H9 (cell line): ENCODE data around the gene NPDC1. TPM values are rescaled to one million over a fixed set of nuclear protein-coding genes. Genes with fewer than 3 reads are reported as not detected.
A peak's percentile ranks its signal among the peaks of the same experiment; 100 is the strongest.

Experiments
- DNase-seq: peaks from one replicate; pipeline ENCODE4 v3.0.0-alpha.2; 2017
- H2AFZ ChIP-seq: one replicate; pipeline ENCODE4 v1.6.1; 2013; ENCODE audit warnings: mild to moderate bottlenecking, low read length, control low read depth, moderate library complexity
- H2AK5ac ChIP-seq: 2 replicates; pipeline ENCODE4 v1.6.1; 2013; ENCODE audit warnings: low read length, control low read depth, mixed read lengths; ENCODE audit not compliant: insufficient read length
- H2BK120ac ChIP-seq: one replicate; pipeline ENCODE4 v1.6.1; 2013; ENCODE audit warnings: low read depth, mild to moderate bottlenecking, low read length, control low read depth, inconsistent platforms; ENCODE audit not compliant: poor library complexity, severe bottlenecking
- H2BK12ac ChIP-seq: 2 replicates; pipeline ENCODE4 v1.6.1; 2013; ENCODE audit warnings: low read length, control low read depth, mixed read lengths, low read depth; ENCODE audit not compliant: insufficient read length
- H2BK15ac ChIP-seq: 2 replicates; pipeline ENCODE4 v1.6.1; 2013; ENCODE audit warnings: low read depth, low read length, control low read depth
- H2BK20ac ChIP-seq: one replicate; pipeline ENCODE4 v1.6.1; 2013; ENCODE audit warnings: low read depth, mild to moderate bottlenecking, low read length, control low read depth, inconsistent platforms; ENCODE audit not compliant: poor library complexity, severe bottlenecking
- H2BK5ac ChIP-seq: 2 replicates; pipeline ENCODE4 v1.6.1; 2013; ENCODE audit warnings: low read length, control low read depth, mixed read lengths; ENCODE audit not compliant: insufficient read length
- H3K14ac ChIP-seq: 2 replicates; pipeline ENCODE4 v1.6.1; 2013; ENCODE audit warnings: low read length, control low read depth; ENCODE audit not compliant: insufficient read depth
- H3K18ac ChIP-seq: 2 replicates; pipeline ENCODE4 v1.6.1; 2013; ENCODE audit warnings: low read depth, mild to moderate bottlenecking, mixed read lengths, low read length, control low read depth; ENCODE audit not compliant: insufficient read length
- H3K23ac ChIP-seq: 2 replicates; pipeline ENCODE4 v1.6.1; 2013; ENCODE audit warnings: low read length, control low read depth, mixed read lengths, low read depth; ENCODE audit not compliant: insufficient read length
- H3K23me2 ChIP-seq: 2 replicates; pipeline ENCODE4 v1.6.1; 2013; ENCODE audit warnings: low read depth, mild to moderate bottlenecking, mixed read lengths, low read length, control low read depth; ENCODE audit not compliant: insufficient read length, poor library complexity, severe bottlenecking
- H3K27ac ChIP-seq: 2 replicates; pipeline ENCODE4 v1.5.1; 2013; ENCODE audit warnings: low read length, control low read depth, mixed read lengths, low read depth; ENCODE audit not compliant: insufficient read length
- H3K27me3 ChIP-seq: 2 replicates; pipeline ENCODE4 v1.6.1; 2013; ENCODE audit warnings: low read length, control low read depth, inconsistent platforms; ENCODE audit not compliant: insufficient read depth
- H3K4ac ChIP-seq: 2 replicates; pipeline ENCODE4 v1.6.1; 2013; ENCODE audit warnings: low read depth, mild to moderate bottlenecking, control low read depth, inconsistent platforms, low read length, moderate library complexity
- H3K4me1 ChIP-seq: 2 replicates; pipeline ENCODE4 v1.6.1; 2013; ENCODE audit warnings: low read length, control low read depth, inconsistent platforms; ENCODE audit not compliant: insufficient read depth
- H3K4me2 ChIP-seq: 2 replicates; pipeline ENCODE4 v1.6.1; 2013; ENCODE audit warnings: low read length, control low read depth, mixed read lengths; ENCODE audit not compliant: insufficient read length, insufficient read depth
- H3K56ac ChIP-seq: 2 replicates; pipeline ENCODE4 v1.6.1; 2013; ENCODE audit warnings: low read depth, mild to moderate bottlenecking, mixed read lengths, low read length, control low read depth; ENCODE audit not compliant: insufficient read length
- H3K79me1 ChIP-seq: 2 replicates; pipeline ENCODE4 v1.6.1; 2013; ENCODE audit warnings: low read depth, mild to moderate bottlenecking, moderate library complexity, low read length, control low read depth, inconsistent platforms; ENCODE audit not compliant: insufficient read depth, poor library complexity, severe bottlenecking
- H3K79me2 ChIP-seq: 2 replicates; pipeline ENCODE4 v1.6.1; 2013; ENCODE audit warnings: low read length, control low read depth, inconsistent platforms; ENCODE audit not compliant: insufficient read depth
- H3K9ac ChIP-seq: 2 replicates; pipeline ENCODE4 v1.6.1; 2013; ENCODE audit warnings: low read length, control low read depth, mixed read lengths; ENCODE audit not compliant: insufficient read length; ENCODE audit errors: extremely low read depth
- H3K9me3 ChIP-seq: one replicate; pipeline ENCODE4 v1.6.1; 2013; ENCODE audit warnings: low read depth, low read length, inconsistent platforms; ENCODE audit not compliant: control insufficient read depth
- H3T11ph ChIP-seq: one replicate; pipeline ENCODE4 v1.6.1; 2013; ENCODE audit warnings: mild to moderate bottlenecking, low read length, control low read depth, inconsistent platforms
- H4K20me1 ChIP-seq: one replicate; pipeline ENCODE4 v1.6.1; 2013; ENCODE audit not compliant: control insufficient read depth, insufficient read length, insufficient read depth
- H4K5ac ChIP-seq: 2 replicates; pipeline ENCODE4 v1.6.1; 2013; ENCODE audit warnings: low read depth, mild to moderate bottlenecking, mixed read lengths, low read length, control low read depth; ENCODE audit not compliant: insufficient read length
- H4K8ac ChIP-seq: replicated peaks from 2 replicates; pipeline ENCODE4 v1.6.1; 2013; ENCODE audit warnings: low read length, control low read depth, mixed read lengths, low read depth; ENCODE audit not compliant: insufficient read length
- H4K91ac ChIP-seq: 2 replicates; pipeline ENCODE4 v1.6.1; 2013; ENCODE audit warnings: low read depth, mild to moderate bottlenecking, moderate library complexity, mixed read lengths, low read length, control low read depth; ENCODE audit not compliant: insufficient read length
- H3K27ac Mint-ChIP-seq, 3 experiments: 2 replicates in 2 of 3; 3 replicates in 1 of 3; pipeline ENCODE4 v1.8.0; 2020 to 2021; ENCODE audit warnings: mixed read lengths in 3 of 3, mild to moderate bottlenecking in 1 of 3, moderate library complexity in 1 of 3
- H3K27me3 Mint-ChIP-seq: 2 replicates; pipeline ENCODE4 v1.8.0; 2021; ENCODE audit warnings: low read depth, mild to moderate bottlenecking, moderate library complexity, mixed read lengths
- H3K36me3 Mint-ChIP-seq, 3 experiments: 2 replicates in 2 of 3; 3 replicates in 1 of 3; pipeline ENCODE4 v1.8.0; 2020 to 2021; ENCODE audit warnings: low read depth in 3 of 3, mixed read lengths in 3 of 3; ENCODE audit not compliant: insufficient read depth in 1 of 3
- H3K4me1 Mint-ChIP-seq, 2 experiments: 2 replicates each; pipeline ENCODE4 v1.8.0; 2020; ENCODE audit warnings: mixed read lengths in 2 of 2
- H3K4me3 Mint-ChIP-seq, 2 experiments: 2 replicates in 1 of 2; 3 replicates in 1 of 2; pipeline ENCODE4 v1.8.0; 2020 to 2021; ENCODE audit warnings: mild to moderate bottlenecking in 2 of 2, mixed read lengths in 2 of 2, moderate library complexity in 1 of 2
- H3K9me3 Mint-ChIP-seq, 2 experiments: 2 replicates in 1 of 2; 3 replicates in 1 of 2; pipeline ENCODE4 v1.8.0; 2020; ENCODE audit warnings: mild to moderate bottlenecking in 2 of 2, mixed read lengths in 2 of 2, moderate library complexity in 1 of 2
- CTCF ChIP-seq: fragments of 200-600 bp; sonication (generic); conservative IDR thresholded peaks from 3 replicates; pipeline ENCODE4 v1.8.0; 2021; ENCODE audit warnings: antibody characterized with exemption, mild to moderate bottlenecking
- WGBS: extraction: QIAGEN DNeasy Blood & Tissue Kit; methylation state at CpG from one replicate; pipeline ENCODE4 v1.1.7; 2013; ENCODE audit warnings: missing lambda C conversion rate, low lambda C conversion rate, mixed read lengths; ENCODE audit not compliant: insufficient read length; ENCODE audit errors: extremely low coverage; 5-methylcytosine and 5-hydroxymethylcytosine counted together
- total RNA-seq: library from RNA; stranded (reverse); gene quantifications from 2 replicates; pipeline ENCODE4 v1.2.1, GENCODE V29; 2021

The NPDC1 gene
- total RNA-seq, 1 experiment from 2014 or later, result 57.6 TPM

DNA sequence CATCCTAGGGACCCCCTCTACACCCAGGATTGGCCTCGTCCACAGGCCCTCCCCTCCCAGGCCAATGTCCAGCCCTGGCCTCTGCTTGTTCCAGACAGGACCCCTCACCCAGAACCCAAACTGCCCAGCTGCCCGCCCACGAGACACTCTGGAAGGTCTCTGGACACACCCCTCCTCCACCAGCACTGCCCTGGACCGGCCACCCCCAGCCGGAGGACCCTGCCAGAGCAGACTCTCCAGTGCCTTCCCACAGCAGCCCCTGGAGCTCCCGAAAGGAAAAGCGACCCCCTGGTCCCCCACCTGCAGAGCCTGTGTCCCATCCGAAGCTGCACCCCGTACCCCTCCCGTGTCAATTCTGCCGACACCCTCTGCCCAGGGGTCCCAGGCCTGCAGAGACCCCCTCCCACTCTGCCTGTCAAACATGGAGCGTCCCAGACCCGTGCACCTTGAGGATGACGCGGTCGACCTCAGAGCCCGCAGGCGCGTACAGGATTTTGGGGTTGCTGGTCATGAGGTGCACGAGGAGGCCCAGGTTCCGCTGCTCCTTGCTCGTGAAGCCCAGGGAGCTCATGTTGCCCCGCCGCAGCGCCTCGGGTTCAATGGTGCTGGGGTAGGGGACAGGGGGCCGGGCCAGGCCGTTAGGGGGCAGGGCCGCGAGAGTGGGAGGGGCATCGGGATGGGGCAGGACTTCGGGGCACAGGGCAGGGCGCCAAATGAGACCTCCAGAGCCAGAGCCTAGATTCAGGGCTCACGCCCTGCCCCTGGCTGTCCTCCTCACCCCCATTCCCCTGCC, 25.9 kb downstream of the NPDC1 start:
- H3K9ac ChIP-seq, result no peak overlapping the region
- H2BK120ac ChIP-seq, result no peak overlapping the region
- H3K79me1 ChIP-seq, result no peaks in the 10 kb centered on the region
- no peak overlapping the region for H4K8ac ChIP-seq
- H3K27me3 ChIP-seq, result no peaks in the 10 kb centered on the region
- peaks cover 2 to 9% of the 10 kb centered on the region in 2 experiments; a peak in 3 of 4 replicates for H3K4me1 Mint-ChIP-seq
- no peak overlapping the region for H3T11ph ChIP-seq
- H3K27ac ChIP-seq, result no peak overlapping the region
- H3K27me3 Mint-ChIP-seq, result no peaks in the 10 kb centered on the region
- H3K23ac ChIP-seq, result no peak overlapping the region
- H3K4ac ChIP-seq, result no peak overlapping the region
- no peak overlapping the region for H2AFZ ChIP-seq
- no peak overlapping the region for H2BK20ac ChIP-seq
- H4K91ac ChIP-seq, result no peak overlapping the region
- TF ChIP-seq CTCF, result no peak
- H3K79me2 ChIP-seq, result no peaks in the 10 kb centered on the region
- no peaks in the 10 kb centered on the region for H4K20me1 ChIP-seq
- no peak overlapping the region for H3K4me2 ChIP-seq
- peaks cover 4 to 13% (median 4%) of the 10 kb centered on the region in 3 experiments; a peak in 4 of 7 replicates for H3K36me3 Mint-ChIP-seq
- no peaks in the 10 kb centered on the region for H3K23me2 ChIP-seq
- H3K27ac Mint-ChIP-seq, result no peak overlapping the region; a peak in 1 of 7 replicates
- H2BK15ac ChIP-seq, result no peak overlapping the region
- no peak overlapping the region for H2BK5ac ChIP-seq
- peak; percentile 50 for DNase-seq
- H3K4me1 ChIP-seq, result no peaks in the 10 kb centered on the region
- no CpG with 5 or more reads among the region's 34 CpGs for WGBS
- H3K56ac ChIP-seq, result no peak overlapping the region
- no peak overlapping the region for H2AK5ac ChIP-seq
- no peak overlapping the region for H3K4me3 Mint-ChIP-seq
- H3K14ac ChIP-seq, result no peak overlapping the region
- no peaks in the 10 kb centered on the region for H3K9me3 ChIP-seq
- no peak overlapping the region for H4K5ac ChIP-seq
- H2BK12ac ChIP-seq, result no peak overlapping the region
- no peak overlapping the region for H3K18ac ChIP-seq
- H3K9me3 Mint-ChIP-seq, result no peaks in the 10 kb centered on the region
